Measurements from ENCODE around the gene LST1.

- TF ChIP-seq MAZ (IDR thresholded peaks at IDR 0.05; ENCODE audit: borderline replicate concordance, low read depth, low read length): no peak
- TF ChIP-seq POLR2A (IDR thresholded peaks at IDR 0.05; ENCODE audit: low read depth, low read length): no peak
- TF ChIP-seq, protein P1, sequence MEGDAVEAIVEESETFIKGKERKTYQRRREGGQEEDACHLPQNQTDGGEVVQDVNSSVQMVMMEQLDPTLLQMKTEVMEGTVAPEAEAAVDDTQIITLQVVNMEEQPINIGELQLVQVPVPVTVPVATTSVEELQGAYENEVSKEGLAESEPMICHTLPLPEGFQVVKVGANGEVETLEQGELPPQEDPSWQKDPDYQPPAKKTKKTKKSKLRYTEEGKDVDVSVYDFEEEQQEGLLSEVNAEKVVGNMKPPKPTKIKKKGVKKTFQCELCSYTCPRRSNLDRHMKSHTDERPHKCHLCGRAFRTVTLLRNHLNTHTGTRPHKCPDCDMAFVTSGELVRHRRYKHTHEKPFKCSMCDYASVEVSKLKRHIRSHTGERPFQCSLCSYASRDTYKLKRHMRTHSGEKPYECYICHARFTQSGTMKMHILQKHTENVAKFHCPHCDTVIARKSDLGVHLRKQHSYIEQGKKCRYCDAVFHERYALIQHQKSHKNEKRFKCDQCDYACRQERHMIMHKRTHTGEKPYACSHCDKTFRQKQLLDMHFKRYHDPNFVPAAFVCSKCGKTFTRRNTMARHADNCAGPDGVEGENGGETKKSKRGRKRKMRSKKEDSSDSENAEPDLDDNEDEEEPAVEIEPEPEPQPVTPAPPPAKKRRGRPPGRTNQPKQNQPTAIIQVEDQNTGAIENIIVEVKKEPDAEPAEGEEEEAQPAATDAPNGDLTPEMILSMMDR (conservative IDR thresholded peaks at IDR 0.05; ENCODE audit: low read depth, low read length): no peak
- TF ChIP-seq RAD21 (IDR thresholded peaks at IDR 0.05; ENCODE audit: low read length): no peak
Measured at GRCh38 chr6:31575335-31575901, 10.7 kb upstream of the LST1 start, which contains the start of gene TNF.
